ENCODE measurements around the gene RAB10.

The RAB10 gene

DNA sequence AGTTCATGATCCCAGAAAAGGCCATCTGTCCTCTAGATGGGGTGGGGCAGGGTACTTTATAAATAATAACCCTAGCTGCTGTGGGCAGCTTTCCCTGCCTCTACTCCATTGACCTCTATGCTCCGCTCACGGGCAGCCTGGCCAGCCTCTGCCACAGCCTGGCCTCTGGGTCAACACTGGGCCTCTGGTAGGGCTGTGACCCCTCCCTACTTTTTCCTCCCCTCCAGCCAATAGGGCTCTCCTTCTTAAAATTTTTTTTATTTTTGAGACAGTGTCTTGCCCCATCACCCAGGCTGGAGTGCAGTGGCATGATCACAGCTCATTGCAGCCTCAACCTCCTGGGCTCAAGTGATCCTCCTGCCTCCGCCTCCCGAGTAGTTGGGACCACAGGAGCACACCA lies 134.9 kb downstream of the RAB10 start:
- no peak for TF ChIP-seq CTCF (IDR thresholded peaks at IDR 0.05; ENCODE audit: insufficient read depth, low read depth, low read length, missing control alignments)
- no peak for DNase-seq (ENCODE audit: low read depth)
- H3K4me3 ChIP-seq (ENCODE audit: low read depth, low read length) = no peak overlapping the region

GRCh38 chr2:26169226-26169625 lies 135.3 kb downstream of the RAB10 start:
- DNase-seq (ENCODE audit: low read depth) = no peak
- no peak for TF ChIP-seq CTCF (IDR thresholded peaks at IDR 0.05; ENCODE audit: insufficient read depth, low read depth, low read length, missing control alignments)
- no peak overlapping the region for H3K4me3 ChIP-seq (ENCODE audit: low read depth, low read length)

GRCh38 chr2:26169681-26170414 lies 136.0 kb downstream of the RAB10 start:
- DNase-seq (ENCODE audit: low read depth) = no peak
- no peak for TF ChIP-seq CTCF (IDR thresholded peaks at IDR 0.05; ENCODE audit: insufficient read depth, low read depth, low read length, missing control alignments)
- H3K4me3 ChIP-seq (ENCODE audit: low read depth, low read length) = no peak overlapping the region

GRCh38 chr2:26170795-26171194 lies 136.9 kb downstream of the RAB10 start:
- DNase-seq (ENCODE audit: low read depth) = no peak
- TF ChIP-seq CTCF (IDR thresholded peaks at IDR 0.05; ENCODE audit: insufficient read depth, low read depth, low read length, missing control alignments) = no peak
- no peak overlapping the region for H3K4me3 ChIP-seq (ENCODE audit: low read depth, low read length)

GRCh38 chr2:26172189-26172870 lies 138.4 kb downstream of the RAB10 start:
- no peak for TF ChIP-seq CTCF (IDR thresholded peaks at IDR 0.05; ENCODE audit: insufficient read depth, low read depth, low read length, missing control alignments)
- no peak for DNase-seq (ENCODE audit: low read depth)
- no peak overlapping the region for H3K4me3 ChIP-seq (ENCODE audit: low read depth, low read length)

DNA sequence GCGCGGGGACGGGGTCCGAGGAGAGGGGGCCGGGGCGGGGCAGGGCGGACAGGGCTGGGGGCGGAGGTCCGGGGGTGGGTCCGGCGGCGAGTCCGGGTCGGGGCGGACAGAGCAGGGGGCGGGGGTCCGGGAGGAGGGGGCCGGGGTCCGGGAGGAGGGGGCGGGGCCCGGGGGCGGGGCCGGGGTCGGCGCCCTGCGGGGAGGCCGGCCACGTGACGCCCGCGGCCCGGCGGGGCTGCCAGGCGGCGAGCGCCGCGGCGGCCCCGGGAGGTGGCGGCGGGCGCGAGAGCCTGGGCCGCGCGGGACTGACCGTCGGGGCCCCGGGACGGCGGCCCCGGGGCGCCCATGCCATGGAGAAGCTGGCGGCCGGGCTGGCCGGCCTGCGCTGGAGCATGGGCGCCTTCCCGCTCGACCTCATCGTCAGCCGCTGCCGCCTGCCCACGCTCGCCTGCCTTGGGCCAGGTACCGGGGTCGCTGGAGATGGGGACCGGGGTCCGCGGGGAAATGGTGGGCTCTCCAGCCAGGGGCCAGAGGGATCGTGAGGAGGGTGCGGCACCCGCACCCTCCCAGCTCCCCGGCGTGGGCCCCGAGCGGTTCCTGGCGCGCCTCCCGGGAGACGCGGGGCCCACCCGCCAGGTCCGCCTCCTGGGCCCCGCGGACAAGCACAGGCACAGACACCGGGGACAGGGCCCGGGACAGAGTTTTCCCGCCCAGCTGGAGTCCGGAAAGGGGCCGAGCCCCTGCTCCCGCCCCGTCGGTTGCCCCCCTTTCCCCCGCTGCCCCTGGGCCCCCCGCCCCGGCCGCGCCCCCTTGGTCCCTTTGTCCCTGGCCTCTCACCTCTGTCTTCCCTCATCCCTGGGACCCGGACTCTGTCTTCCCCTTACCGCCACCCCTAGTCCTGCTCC lies 139.2 kb downstream of the RAB10 start, which contains the start of gene GAREM2:
TSS of gene GAREM2 (plus strand) at position 218 of the 905 bp plus-strand sequence. CDS start at position 351, 133 bp downstream.
- no peak for TF ChIP-seq CTCF (IDR thresholded peaks at IDR 0.05; ENCODE audit: insufficient read depth, low read depth, low read length, missing control alignments)
- DNase-seq (ENCODE audit: low read depth) = no peak
- no peak within 1 kb of the TSS for H3K4me3 ChIP-seq (ENCODE audit: low read depth, low read length)
